H1 (cell line): ENCODE data around the gene DLEC1. TPM values are rescaled to one million over a fixed set of nuclear protein-coding genes. Genes with fewer than 3 reads are reported as not detected.

Experiments
- ATF3 ChIP-seq: IDR thresholded peaks from 2 replicates; pipeline ENCODE4 v1.6.1; 2011; ENCODE audit warnings: low read depth, mild to moderate bottlenecking, low read length; ENCODE audit not compliant: insufficient read depth
- MAFK ChIP-seq: IDR thresholded peaks from 2 replicates; pipeline ENCODE4 v1.6.1; 2012; ENCODE audit warnings: low read depth, mild to moderate bottlenecking, improper control_type of control experiment, low read length
- PHF8 ChIP-seq: fragments of 200-600 bp; sonication (generic); conservative IDR thresholded peaks from 2 replicates; pipeline ENCODE4 v1.7.1; 2012; ENCODE audit warnings: low read depth, mild to moderate bottlenecking, inconsistent platforms, low read length, moderate library complexity
- POLR2AphosphoS5 ChIP-seq: IDR thresholded peaks from 2 replicates; pipeline ENCODE4 v1.6.1; 2011; ENCODE audit warnings: low read depth, low read length
- polyA plus RNA-seq, 7 experiments: library from polyadenylated mRNA; depleted of rRNA in 3 of 7; stranded (reverse) in 5 of 7; unstranded in 2 of 7; fragments of >200 nt in 5 of 7; fragments of 200-250 nt in 2 of 7; gene quantifications; 1 replicate in 5 of 7; 2 replicates in 1 of 7; 4 replicates in 1 of 7; pipeline versions ENCODE4 v1.2.1 to v1.2.3, GENCODE V29; 2011 to 2013; ENCODE audit warnings: missing spikeins in 2 of 7, mixed read lengths in 2 of 7
- total RNA-seq: library from RNA; stranded (reverse); fragmentation: NEBNext Ultra II Directional; extraction: Animal tissue kit (Norgen Biotek cat#: 25700); gene quantifications from 2 replicates; pipeline ENCODE4 v1.2.1, GENCODE V29; 2021

Gene DLEC1
- total and polyA plus RNA-seq, 2 of the 8 experiments (the other 6 are each of a cell fraction or from before 2014, with no cell fraction given), result 0.26 to 0.76 TPM

GRCh38 chr3:37993067-37993455 is 45.9 kb upstream of the DLEC1 start (continued):
- TF ChIP-seq ATF3 (no peak), MAFK (no peak), POLR2AphosphoS5 (no peak), PHF8 (no peak)
